C4-2B (cell line): ENCODE measurements around the gene EREG.

Experiments used
- ZFX ChIP-seq: fragments of 450-650 bp; IDR thresholded peaks from 2 replicates; pipeline ENCODE4 v1.6.1; 2017
- TF ChIP-seq, protein P1 (sequence below): fragments of 450-650 bp; conservative IDR thresholded peaks from 2 replicates; pipeline ENCODE4 v1.5.1; 2017; ENCODE audit warnings: mild to moderate bottlenecking

DNA sequence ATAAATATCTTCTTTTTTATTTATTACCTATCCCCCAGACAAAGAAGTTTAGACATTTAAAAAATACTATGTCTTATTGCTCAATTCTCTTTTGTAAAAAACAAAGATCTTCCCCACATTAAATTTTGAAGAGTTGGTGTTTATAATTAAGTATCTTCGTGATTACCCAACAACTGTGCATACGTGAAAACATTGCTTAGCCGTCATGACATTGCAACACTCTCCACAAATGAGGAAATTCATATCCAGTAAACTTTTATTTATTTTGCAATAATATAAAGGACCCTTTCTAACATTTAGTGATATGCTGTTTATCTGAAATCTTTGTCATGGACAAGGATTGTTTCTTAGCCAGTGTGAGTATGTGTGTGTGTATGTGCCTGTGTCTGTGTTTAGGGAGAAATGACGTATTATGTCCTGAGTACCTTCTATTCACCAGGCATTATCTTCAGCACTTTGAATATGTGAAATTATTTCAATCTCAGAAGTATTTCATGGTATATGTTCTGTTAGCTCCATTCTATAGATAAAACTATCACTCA, 26.1 kb upstream of the EREG start:
- TF ChIP-seq, protein P1, sequence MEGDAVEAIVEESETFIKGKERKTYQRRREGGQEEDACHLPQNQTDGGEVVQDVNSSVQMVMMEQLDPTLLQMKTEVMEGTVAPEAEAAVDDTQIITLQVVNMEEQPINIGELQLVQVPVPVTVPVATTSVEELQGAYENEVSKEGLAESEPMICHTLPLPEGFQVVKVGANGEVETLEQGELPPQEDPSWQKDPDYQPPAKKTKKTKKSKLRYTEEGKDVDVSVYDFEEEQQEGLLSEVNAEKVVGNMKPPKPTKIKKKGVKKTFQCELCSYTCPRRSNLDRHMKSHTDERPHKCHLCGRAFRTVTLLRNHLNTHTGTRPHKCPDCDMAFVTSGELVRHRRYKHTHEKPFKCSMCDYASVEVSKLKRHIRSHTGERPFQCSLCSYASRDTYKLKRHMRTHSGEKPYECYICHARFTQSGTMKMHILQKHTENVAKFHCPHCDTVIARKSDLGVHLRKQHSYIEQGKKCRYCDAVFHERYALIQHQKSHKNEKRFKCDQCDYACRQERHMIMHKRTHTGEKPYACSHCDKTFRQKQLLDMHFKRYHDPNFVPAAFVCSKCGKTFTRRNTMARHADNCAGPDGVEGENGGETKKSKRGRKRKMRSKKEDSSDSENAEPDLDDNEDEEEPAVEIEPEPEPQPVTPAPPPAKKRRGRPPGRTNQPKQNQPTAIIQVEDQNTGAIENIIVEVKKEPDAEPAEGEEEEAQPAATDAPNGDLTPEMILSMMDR: no peak
- no peak for TF ChIP-seq ZFX
